Natural killer cell treated with Interleukin-12 subunit alpha and Interleukin-12 subunit beta and Interleukin-15 and Interleukin-18, amount 100 ng/mL, for 72 hours (primary cell): ENCODE data around the gene ARHGAP22. TPM values are rescaled to one million over a fixed set of nuclear protein-coding genes. Genes with fewer than 3 reads are reported as not detected.

Experiments
- ATAC-seq, 2 donors: fragments of 150-1000 bp; cut with Tn5 transposase in 1 of 2; sonication (Bioruptor Pico), chemical (Tn5 transposase) in 1 of 2; 2 replicates each; pipeline ENCODE4 v1.10.0; 2021
- DNase-seq: peaks from one replicate; pipeline ENCODE4 v3.0.0; 2022; ENCODE audit warnings: low spot score
- H3K27ac Mint-ChIP-seq, 2 donors: 1 replicate in 1 of 2; 2 replicates in 1 of 2; pipeline ENCODE4 v1.8.0; 2022; ENCODE audit warnings: mixed read lengths in 2 of 2, mild to moderate bottlenecking in 1 of 2, moderate library complexity in 1 of 2
- H3K27me3 Mint-ChIP-seq, 2 donors: 1 replicate in 1 of 2; 2 replicates in 1 of 2; pipeline ENCODE4 v1.8.0; 2022; ENCODE audit warnings: mixed read lengths in 2 of 2
- H3K36me3 Mint-ChIP-seq: one replicate; pipeline ENCODE4 v1.8.0; 2022; ENCODE audit warnings: mixed read lengths
- H3K4me1 Mint-ChIP-seq, 2 donors: 1 replicate in 1 of 2; 2 replicates in 1 of 2; pipeline ENCODE4 v1.8.0; 2022; ENCODE audit warnings: low read depth in 2 of 2, mixed read lengths in 2 of 2, mild to moderate bottlenecking in 1 of 2
- H3K4me3 Mint-ChIP-seq: one replicate; pipeline ENCODE4 v1.8.0; 2022; ENCODE audit warnings: mixed read lengths
- H3K9me3 Mint-ChIP-seq: 2 replicates; pipeline ENCODE4 v1.8.0; 2022; ENCODE audit warnings: mixed read lengths
- total RNA-seq, 2 donors: library from RNA; stranded (reverse); gene quantifications; one replicate each; pipeline ENCODE4 v1.2.3, GENCODE V29; 2022

Gene ARHGAP22
- total RNA-seq, 2 donors from 2014 or later, result 0.14 to 1.8 TPM

DNA sequence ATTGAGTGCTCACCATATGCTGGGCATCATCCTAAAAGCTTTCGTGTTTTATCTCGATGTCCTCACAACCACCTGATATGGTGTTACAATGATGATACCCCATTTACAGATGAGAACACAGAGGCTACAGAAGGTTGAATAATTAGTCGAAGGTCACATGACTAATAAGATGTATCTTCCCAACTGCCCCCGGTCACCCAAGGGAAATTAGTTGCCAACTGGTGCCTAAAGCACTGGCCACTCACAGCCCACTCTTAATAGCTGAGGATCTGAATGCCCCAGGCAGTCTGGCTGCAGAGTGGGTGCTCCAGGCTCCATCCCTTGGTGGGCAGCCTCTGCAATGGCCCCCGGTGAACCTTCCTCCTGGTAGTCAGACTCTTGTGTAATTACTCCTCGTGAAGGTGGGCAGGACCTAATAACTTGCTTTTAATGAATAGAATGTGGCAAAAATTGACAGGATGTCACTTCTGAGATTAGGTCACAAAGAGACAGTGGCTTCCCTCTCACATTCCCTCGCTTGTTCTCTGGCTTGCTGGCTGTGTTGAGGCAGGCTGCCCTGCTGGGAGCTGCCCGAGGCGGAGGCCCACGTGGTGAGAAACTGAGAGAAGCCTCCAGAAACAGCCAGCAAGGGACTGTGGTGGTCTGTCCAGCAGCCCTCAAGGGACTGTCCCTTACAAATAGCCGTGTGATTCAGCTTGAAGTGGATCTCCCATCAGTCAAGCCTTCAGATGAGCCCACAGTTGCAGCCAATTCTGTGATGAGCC lies 109.4 kb downstream of the ARHGAP22 start:
- no peak overlapping the region for H3K4me3 Mint-ChIP-seq
- ATAC-seq (no peak), DNase-seq (no peak)
- H3K4me1 Mint-ChIP-seq, result peaks cover 9 to 18% of the 10 kb centered on the region in 2 donors
- no peaks in the 10 kb centered on the region for H3K9me3 Mint-ChIP-seq
- H3K27ac Mint-ChIP-seq, result no peak overlapping the region
- peaks cover 19 to 23% of the 10 kb centered on the region in 2 donors for H3K27me3 Mint-ChIP-seq
- H3K36me3 Mint-ChIP-seq, result no peaks in the 10 kb centered on the region

DNA sequence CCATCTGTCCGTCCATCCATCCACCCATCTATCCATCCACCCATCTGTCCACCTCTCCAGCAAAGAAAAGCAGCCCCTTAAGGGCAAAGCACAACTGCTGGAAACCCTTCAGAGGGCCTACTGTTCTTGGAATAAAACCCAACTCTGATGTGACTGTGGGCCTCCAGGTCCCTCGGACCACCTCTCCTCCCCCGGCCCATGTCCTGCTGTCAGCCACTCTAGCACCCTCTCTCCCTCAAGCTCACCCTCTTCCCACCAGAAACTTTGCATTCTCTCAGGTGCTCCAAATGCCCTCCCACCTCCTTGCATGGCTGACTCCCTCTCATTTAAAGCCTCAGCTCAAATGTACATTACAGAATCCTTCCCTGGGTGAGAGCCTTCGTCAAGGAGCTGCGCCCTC lies 110.3 kb downstream of the ARHGAP22 start:
- no peak for DNase-seq
- H3K27me3 Mint-ChIP-seq, result peaks cover 19 to 24% of the 10 kb centered on the region in 2 donors
- no peak overlapping the region for H3K4me3 Mint-ChIP-seq
- no peaks in the 10 kb centered on the region for H3K36me3 Mint-ChIP-seq
- H3K4me1 Mint-ChIP-seq, result peaks cover 9 to 18% of the 10 kb centered on the region in 2 donors
- H3K9me3 Mint-ChIP-seq, result no peaks in the 10 kb centered on the region
- no peak for ATAC-seq
- no peak overlapping the region for H3K27ac Mint-ChIP-seq

DNA sequence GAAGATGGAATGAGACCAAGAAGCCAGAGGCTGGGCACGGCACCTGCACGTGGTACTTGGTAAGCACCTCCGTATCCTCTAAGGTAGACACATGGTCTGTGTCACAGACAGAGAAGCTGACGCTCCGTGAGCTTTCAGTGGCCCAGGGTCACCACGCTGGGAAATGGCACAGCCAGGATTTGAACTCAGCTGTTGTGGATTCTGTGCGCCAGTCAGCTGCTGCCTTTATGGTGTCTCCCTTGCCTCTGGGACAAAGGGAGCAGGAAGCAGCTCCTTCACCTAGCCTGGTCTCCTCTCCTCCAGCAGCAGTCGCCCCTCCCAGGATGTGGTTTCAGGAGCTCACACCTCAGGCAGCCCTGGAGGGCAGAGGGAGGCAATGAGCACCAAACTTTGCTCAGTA lies 110.8 kb downstream of the ARHGAP22 start:
- peaks cover 21 to 26% of the 10 kb centered on the region in 2 donors for H3K27me3 Mint-ChIP-seq
- H3K4me1 Mint-ChIP-seq, result peaks cover 9 to 18% of the 10 kb centered on the region in 2 donors
- ATAC-seq, result no peak
- no peak overlapping the region for H3K4me3 Mint-ChIP-seq
- no peak overlapping the region for H3K27ac Mint-ChIP-seq
- H3K36me3 Mint-ChIP-seq, result no peaks in the 10 kb centered on the region
- no peak for DNase-seq
- H3K9me3 Mint-ChIP-seq, result no peaks in the 10 kb centered on the region

GRCh38 chr10:48493083-48493871 lies 111.6 kb downstream of the ARHGAP22 start:
- Mint-ChIP-seq H3K4me3 (no peak overlapping the region), H3K27me3 (peaks cover 23 to 32% of the 10 kb centered on the region in 2 donors), H3K4me1 (peaks cover 9 to 18% of the 10 kb centered on the region in 2 donors), H3K36me3 (no peaks in the 10 kb centered on the region), H3K9me3 (no peaks in the 10 kb centered on the region), H3K27ac (no peak overlapping the region)
- DNase-seq (no peak), ATAC-seq (no peak)

DNA sequence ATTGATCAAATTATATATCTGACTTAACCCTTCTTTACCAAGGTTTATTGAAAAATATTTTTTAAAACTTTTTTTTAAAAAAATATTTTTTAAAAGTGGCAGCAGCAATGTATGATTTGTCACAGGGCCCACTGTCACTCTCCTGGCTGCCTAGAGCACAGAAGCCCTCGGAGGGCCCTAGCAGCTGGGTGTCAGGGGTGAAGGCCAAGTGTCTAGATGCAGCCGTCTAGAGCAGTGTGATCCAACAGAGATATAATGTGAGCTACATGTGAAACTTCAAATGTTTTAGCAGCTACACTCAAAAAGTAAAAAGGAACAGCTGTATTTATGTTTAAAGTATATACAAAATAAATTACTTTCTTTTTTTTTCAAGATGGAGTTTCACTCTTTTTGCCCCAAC lies 112.7 kb downstream of the ARHGAP22 start:
- Mint-ChIP-seq H3K4me3 (no peak overlapping the region), H3K27ac (no peak overlapping the region), H3K4me1 (peaks cover 9 to 18% of the 10 kb centered on the region in 2 donors), H3K27me3 (peaks cover 24 to 34% of the 10 kb centered on the region in 2 donors), H3K36me3 (no peaks in the 10 kb centered on the region), H3K9me3 (no peaks in the 10 kb centered on the region)
- no peak for DNase-seq
- no peak for ATAC-seq

DNA sequence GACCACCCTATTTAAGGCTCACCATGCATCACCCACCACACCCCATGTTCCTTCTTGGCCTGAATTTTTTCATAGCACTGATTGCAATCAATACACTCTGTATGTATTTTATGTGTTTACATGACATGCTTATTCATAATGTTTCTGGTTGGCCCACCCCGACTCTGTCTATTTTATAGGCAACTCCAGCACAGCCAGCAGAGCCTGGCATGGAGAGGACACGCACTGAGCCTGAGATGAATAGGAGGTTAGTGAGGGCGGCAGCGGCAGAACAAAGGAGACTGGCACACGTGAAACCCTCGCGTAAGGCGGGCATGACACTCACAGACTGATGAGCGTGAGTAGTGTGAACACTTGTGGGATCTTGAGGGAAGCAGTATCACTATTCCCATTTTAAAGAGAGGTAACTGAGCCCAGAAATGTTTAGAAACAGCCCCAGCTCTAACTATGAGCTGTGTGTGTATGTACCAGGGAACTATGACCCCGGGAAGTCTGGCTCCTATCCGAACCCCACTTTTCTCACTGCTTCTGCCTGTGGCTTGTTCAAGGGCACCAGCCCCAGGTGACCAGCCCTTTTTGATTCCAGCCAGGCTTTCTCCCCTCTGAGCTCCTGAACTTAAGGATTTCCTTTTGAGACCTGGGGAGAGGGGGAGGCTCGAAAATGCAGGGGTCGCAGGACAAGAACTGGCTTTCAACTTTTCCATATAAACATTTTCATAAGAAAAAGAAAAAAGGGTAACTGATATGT lies 113.3 kb downstream of the ARHGAP22 start:
- ATAC-seq (no peak), DNase-seq (no peak)
- Mint-ChIP-seq H3K9me3 (no peaks in the 10 kb centered on the region), H3K36me3 (no peaks in the 10 kb centered on the region), H3K27me3 (peaks cover 28 to 41% of the 10 kb centered on the region in 2 donors), H3K4me3 (no peak overlapping the region), H3K27ac (no peak overlapping the region), H3K4me1 (peaks cover 9 to 18% of the 10 kb centered on the region in 2 donors)

DNA sequence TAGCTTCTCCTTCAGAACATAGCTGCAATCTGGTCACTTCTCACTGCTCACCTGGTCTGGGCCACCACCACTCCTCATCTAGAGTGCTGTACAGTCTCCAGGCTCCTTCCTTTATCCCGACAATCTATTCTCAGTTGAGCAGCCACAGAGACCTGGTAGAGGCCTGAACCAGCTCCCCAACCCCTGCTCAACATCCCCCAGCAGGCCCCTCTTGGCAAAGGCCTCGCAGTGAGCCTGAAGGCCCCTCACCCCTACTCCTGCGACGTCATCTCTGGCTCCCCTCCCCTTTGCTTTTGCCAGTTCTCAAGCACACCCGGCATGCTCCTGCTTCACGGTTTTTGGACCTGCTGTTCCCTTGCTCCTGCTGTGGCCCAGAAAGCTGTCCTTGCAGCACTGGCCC lies 113.9 kb downstream of the ARHGAP22 start:
- Mint-ChIP-seq H3K4me3 (no peak overlapping the region), H3K4me1 (peaks cover 9 to 18% of the 10 kb centered on the region in 2 donors), H3K27ac (no peak overlapping the region), H3K9me3 (no peaks in the 10 kb centered on the region), H3K27me3 (peaks cover 28 to 44% of the 10 kb centered on the region in 2 donors), H3K36me3 (no peaks in the 10 kb centered on the region)
- ATAC-seq (no peak), DNase-seq (no peak)

- ATAC-seq (no peak), DNase-seq (no peak)
- H3K4me3 Mint-ChIP-seq, result no peak overlapping the region
- peaks cover 28 to 47% of the 10 kb centered on the region in 2 donors for H3K27me3 Mint-ChIP-seq
- no peaks in the 10 kb centered on the region for H3K36me3 Mint-ChIP-seq
- no peaks in the 10 kb centered on the region for H3K9me3 Mint-ChIP-seq
- H3K27ac Mint-ChIP-seq, result no peak overlapping the region
- peaks cover 9 to 18% of the 10 kb centered on the region in 2 donors for H3K4me1 Mint-ChIP-seq
Observed at GRCh38 chr10:48490571-48490940, 114.3 kb downstream of the ARHGAP22 start.

DNA sequence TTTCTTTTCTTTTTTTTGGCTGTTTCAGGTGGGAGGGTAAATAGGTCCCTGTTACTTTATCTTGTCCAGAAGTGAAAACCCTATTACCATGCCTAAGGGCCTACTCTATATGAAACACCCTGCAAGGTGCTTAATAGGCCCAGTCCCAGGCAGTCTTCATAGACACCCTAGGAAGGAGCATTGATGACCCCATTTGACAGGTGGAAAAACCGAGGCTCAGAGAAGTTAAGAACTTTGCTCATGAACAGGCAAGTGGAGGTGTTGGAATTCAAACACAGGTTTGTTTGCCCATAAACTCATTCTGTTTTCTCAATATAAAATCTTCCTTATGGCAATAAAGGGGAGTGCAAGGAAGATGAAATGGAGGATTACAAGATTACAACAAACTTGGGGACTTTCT lies 115.8 kb downstream of the ARHGAP22 start:
- Mint-ChIP-seq H3K4me3 (no peak overlapping the region), H3K27me3 (peaks cover 23 to 44% of the 10 kb centered on the region in 2 donors), H3K4me1 (peaks cover 0 to 8% of the 10 kb centered on the region in 2 donors), H3K27ac (no peak overlapping the region), H3K36me3 (no peaks in the 10 kb centered on the region), H3K9me3 (no peaks in the 10 kb centered on the region)
- no peak for DNase-seq
- ATAC-seq, result no peak

GRCh38 chr10:48487244-48487643 lies 117.6 kb downstream of the ARHGAP22 start:
- Mint-ChIP-seq H3K27me3 (peaks cover 20 to 57% of the 10 kb centered on the region in 2 donors), H3K4me3 (no peak overlapping the region), H3K4me1 (no peaks in the 10 kb centered on the region), H3K9me3 (no peaks in the 10 kb centered on the region), H3K27ac (no peak overlapping the region), H3K36me3 (no peaks in the 10 kb centered on the region)
- no peak for ATAC-seq
- DNase-seq, result no peak

DNA sequence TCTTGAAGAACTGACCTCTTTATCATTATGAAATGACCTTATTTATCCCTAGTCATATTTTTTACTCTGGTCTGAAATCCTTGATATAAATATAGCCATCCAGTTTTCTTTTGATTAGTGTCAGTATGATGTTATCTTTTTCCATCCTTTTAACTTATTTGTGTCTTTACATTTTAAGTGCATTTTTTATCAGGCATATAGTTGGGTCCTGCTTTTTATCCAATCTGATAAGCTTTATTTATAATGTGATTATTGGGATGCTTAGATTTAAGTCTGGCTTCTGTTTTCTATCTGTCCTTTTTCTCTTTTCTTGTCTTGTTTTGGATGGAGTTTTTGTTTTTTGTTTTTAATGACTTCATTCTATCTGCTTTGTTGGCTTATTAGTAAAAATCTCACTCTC lies 119.2 kb downstream of the ARHGAP22 start:
- no peaks in the 10 kb centered on the region for H3K9me3 Mint-ChIP-seq
- no peak overlapping the region for H3K4me3 Mint-ChIP-seq
- H3K36me3 Mint-ChIP-seq, result no peaks in the 10 kb centered on the region
- DNase-seq (no peak), ATAC-seq (no peak)
- no peak overlapping the region for H3K27ac Mint-ChIP-seq
- peaks cover 14 to 49% of the 10 kb centered on the region in 2 donors for H3K27me3 Mint-ChIP-seq
- H3K4me1 Mint-ChIP-seq, result no peaks in the 10 kb centered on the region

GRCh38 chr10:48484911-48485310 lies 120.0 kb downstream of the ARHGAP22 start:
- ATAC-seq (no peak), DNase-seq (no peak)
- no peaks in the 10 kb centered on the region for H3K36me3 Mint-ChIP-seq
- H3K4me1 Mint-ChIP-seq, result no peaks in the 10 kb centered on the region
- peaks cover 12 to 46% of the 10 kb centered on the region in 2 donors for H3K27me3 Mint-ChIP-seq
- H3K4me3 Mint-ChIP-seq, result no peak overlapping the region
- H3K27ac Mint-ChIP-seq, result no peak overlapping the region
- H3K9me3 Mint-ChIP-seq, result no peaks in the 10 kb centered on the region

- ATAC-seq (no peak), DNase-seq (no peak)
- Mint-ChIP-seq H3K36me3 (no peaks in the 10 kb centered on the region), H3K4me1 (no peaks in the 10 kb centered on the region), H3K27me3 (peaks cover 13 to 35% of the 10 kb centered on the region in 2 donors), H3K4me3 (no peak overlapping the region), H3K9me3 (no peaks in the 10 kb centered on the region), H3K27ac (no peak overlapping the region)
Observed at GRCh38 chr10:48482207-48482606, 122.7 kb downstream of the ARHGAP22 start.

DNA sequence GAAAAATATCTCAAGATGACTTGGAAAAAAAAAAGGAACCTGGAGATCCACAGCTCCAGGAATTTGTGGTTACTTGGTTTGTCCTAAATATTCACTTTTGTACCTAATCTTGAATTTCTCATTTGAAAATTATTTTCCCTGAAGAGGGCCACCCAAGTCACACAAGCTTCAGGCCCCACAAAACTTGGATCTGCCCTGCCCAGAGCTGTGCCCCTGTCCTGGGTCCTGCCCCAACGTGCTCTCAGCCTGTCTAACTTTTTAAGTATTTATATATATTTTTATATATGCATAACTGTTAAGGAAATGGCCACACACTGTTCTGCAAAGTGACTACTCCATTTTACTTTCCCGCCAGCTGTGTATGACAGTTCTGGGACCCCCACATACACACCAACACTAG lies 123.5 kb downstream of the ARHGAP22 start:
- Mint-ChIP-seq H3K27ac (no peak overlapping the region), H3K36me3 (no peaks in the 10 kb centered on the region), H3K4me1 (no peaks in the 10 kb centered on the region), H3K4me3 (no peak overlapping the region), H3K9me3 (no peaks in the 10 kb centered on the region), H3K27me3 (peaks cover 10 to 29% of the 10 kb centered on the region in 2 donors)
- DNase-seq (no peak), ATAC-seq (no peak)
